ENCODE results near the gene PPP1R9A. TPM values are rescaled to one million over a fixed set of nuclear protein-coding genes. Genes with fewer than 3 reads are reported as not detected.

Gene PPP1R9A
- total RNA-seq, 4 donors from 2014 or later: 5.9 to 38.2 (median 13.7) TPM

DNA sequence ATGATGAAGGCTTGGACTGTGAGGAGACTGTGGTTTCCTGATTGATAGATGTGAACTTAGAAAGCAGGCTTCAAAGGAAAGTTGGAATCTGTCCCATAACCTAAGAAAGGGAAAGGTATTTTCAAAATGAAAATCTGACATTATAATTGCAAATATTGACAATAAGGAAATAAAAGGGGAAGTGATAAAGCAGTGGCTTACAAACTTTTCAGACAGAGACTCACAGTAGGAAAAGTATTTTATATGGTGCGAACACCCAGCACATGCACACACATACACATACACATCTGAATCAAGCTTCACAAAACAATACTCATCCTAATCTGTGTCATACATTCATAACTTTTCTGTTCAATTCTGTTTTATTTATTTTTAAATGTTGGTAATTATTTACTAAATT is 412.2 kb downstream of the PPP1R9A start:
- Histone ChIP-seq H3K9me3 (no peaks in the 10 kb centered on the region), H3K4me3 (no peak overlapping the region), H3K27me3 (no peaks in the 10 kb centered on the region), H3K27ac (no peak overlapping the region), H3K4me1 (no peaks in the 10 kb centered on the region), H3K36me3 (no peaks in the 10 kb centered on the region)
- DNase-seq (no peak), ATAC-seq (no peak)
- in situ Hi-C loops (cut with MboI; ENCODE audit: low sequenced_read_pairs in 4 of 4) (no loop called here), intact Hi-C loops (cut with DNase I; ENCODE audit: low total_unique reads) (no loop called here)
- TF ChIP-seq CTCF (IDR thresholded peaks at IDR 0.05 in 4 of 5, conservative IDR thresholded peaks at IDR 0.05 in 1 of 5) (no peak), POLR2A (IDR thresholded peaks at IDR 0.05) (no peak)

GRCh38 chr7:95320651-95321050 is 413.3 kb downstream of the PPP1R9A start:
- no peak overlapping the region for H3K27ac ChIP-seq
- H3K4me1 ChIP-seq: no peaks in the 10 kb centered on the region
- H3K4me3 ChIP-seq: no peak overlapping the region
- intact Hi-C loops (cut with DNase I; ENCODE audit: low total_unique reads): no loop called here
- no peak for DNase-seq
- no peaks in the 10 kb centered on the region for H3K36me3 ChIP-seq
- in situ Hi-C loops (cut with MboI; ENCODE audit: low sequenced_read_pairs in 4 of 4): no loop called here
- no peaks in the 10 kb centered on the region for H3K27me3 ChIP-seq
- no peak for ATAC-seq
- TF ChIP-seq CTCF (IDR thresholded peaks at IDR 0.05 in 4 of 5, conservative IDR thresholded peaks at IDR 0.05 in 1 of 5) (no peak), POLR2A (IDR thresholded peaks at IDR 0.05) (no peak)
- H3K9me3 ChIP-seq: no peaks in the 10 kb centered on the region

- H3K27ac ChIP-seq: no peak overlapping the region
- H3K4me1 ChIP-seq: no peaks in the 10 kb centered on the region
- no peak overlapping the region for H3K4me3 ChIP-seq
- TF ChIP-seq CTCF (IDR thresholded peaks at IDR 0.05 in 4 of 5, conservative IDR thresholded peaks at IDR 0.05 in 1 of 5) (no peak), POLR2A (IDR thresholded peaks at IDR 0.05) (no peak)
- in situ Hi-C loops (cut with MboI; ENCODE audit: low sequenced_read_pairs in 4 of 4): no loop called here
- no peaks in the 10 kb centered on the region for H3K9me3 ChIP-seq
- ATAC-seq (no peak), DNase-seq (no peak)
- intact Hi-C loops (cut with DNase I; ENCODE audit: low total_unique reads): no loop called here
- no peaks in the 10 kb centered on the region for H3K36me3 ChIP-seq
- no peaks in the 10 kb centered on the region for H3K27me3 ChIP-seq
Observed at GRCh38 chr7:95321720-95322119, 414.3 kb downstream of the PPP1R9A start.

- intact Hi-C loops (cut with DNase I; ENCODE audit: low total_unique reads) (no loop called here), in situ Hi-C loops (cut with MboI; ENCODE audit: low sequenced_read_pairs in 4 of 4) (no loop called here)
- Histone ChIP-seq H3K4me1 (no peaks in the 10 kb centered on the region), H3K9me3 (no peaks in the 10 kb centered on the region), H3K27ac (no peak overlapping the region), H3K27me3 (no peaks in the 10 kb centered on the region), H3K4me3 (no peak overlapping the region), H3K36me3 (no peaks in the 10 kb centered on the region)
- TF ChIP-seq POLR2A (IDR thresholded peaks at IDR 0.05) (no peak), CTCF (IDR thresholded peaks at IDR 0.05 in 4 of 5, conservative IDR thresholded peaks at IDR 0.05 in 1 of 5) (no peak)
- DNase-seq (no peak), ATAC-seq (no peak)
Observed at GRCh38 chr7:95322396-95322795, 415.0 kb downstream of the PPP1R9A start.

DNA sequence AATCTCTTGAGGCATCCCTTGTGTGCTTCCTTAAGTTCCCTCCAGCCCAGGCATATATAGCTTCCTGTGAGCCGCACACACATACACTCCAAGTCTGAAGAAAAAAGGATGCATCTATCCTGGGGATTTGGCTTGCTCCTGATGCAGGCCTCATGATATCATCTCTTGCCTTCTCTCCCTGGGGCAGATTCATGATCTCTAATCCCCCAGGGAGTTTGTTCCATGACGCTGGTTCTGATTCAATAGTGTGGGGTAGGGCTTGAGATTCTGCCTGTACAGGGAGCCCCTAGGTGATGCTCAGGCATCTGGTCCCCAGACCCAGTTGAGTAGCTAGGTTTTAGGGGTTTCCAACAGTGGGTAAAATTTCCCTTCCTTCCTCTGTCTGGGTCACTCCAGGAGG is 415.5 kb downstream of the PPP1R9A start:
- in situ Hi-C loops (cut with MboI; ENCODE audit: low sequenced_read_pairs in 4 of 4) (no loop called here), intact Hi-C loops (cut with DNase I; ENCODE audit: low total_unique reads) (no loop called here)
- no peaks in the 10 kb centered on the region for H3K4me1 ChIP-seq
- no peak overlapping the region for H3K27ac ChIP-seq
- H3K9me3 ChIP-seq: no peaks in the 10 kb centered on the region
- no peak for ATAC-seq
- TF ChIP-seq CTCF (IDR thresholded peaks at IDR 0.05 in 4 of 5, conservative IDR thresholded peaks at IDR 0.05 in 1 of 5) (no peak), POLR2A (IDR thresholded peaks at IDR 0.05) (no peak)
- no peak for DNase-seq
- H3K36me3 ChIP-seq: no peaks in the 10 kb centered on the region
- H3K4me3 ChIP-seq: no peak overlapping the region
- H3K27me3 ChIP-seq: no peaks in the 10 kb centered on the region
